Spleen (tissue), 11 donors: ENCODE results near the gene THRA. TPM values are rescaled to one million over a fixed set of nuclear protein-coding genes. Genes with fewer than 3 reads are reported as not detected.

Experiments
- DNase-seq: peaks from one replicate; pipeline ENCODE4 v3.0.0-alpha.2; 2020
- H3K27ac ChIP-seq, 8 donors: fragments of 200-600 bp; sonication (generic) in 7 of 8; 1 replicate in 4 of 8; 2 replicates in 4 of 8; pipeline versions ENCODE4 v1.5.0 to v1.8.0; 2016 to 2021; ENCODE audit warnings: inconsistent platforms in 4 of 8, mild to moderate bottlenecking in 4 of 8, moderate library complexity in 1 of 8
- H3K27me3 ChIP-seq, 7 donors: fragments of 200-600 bp; sonication (generic) in 6 of 7; replicated peaks in 1 of 7; 1 replicate in 4 of 7; 2 replicates in 3 of 7; pipeline versions ENCODE4 v1.5.0 to v1.8.0; 2016 to 2021; ENCODE audit warnings: inconsistent platforms in 3 of 7, mild to moderate bottlenecking in 1 of 7
- H3K36me3 ChIP-seq, 6 donors: fragments of 200-600 bp; sonication (generic) in 5 of 6; 1 replicate in 4 of 6; 2 replicates in 2 of 6; pipeline versions ENCODE4 v1.5.0 to v1.8.0; 2016 to 2021; ENCODE audit warnings: inconsistent platforms in 2 of 6
- H3K4me1 ChIP-seq, 6 donors: fragments of 200-600 bp; sonication (generic) in 5 of 6; 1 replicate in 3 of 6; 2 replicates in 3 of 6; pipeline versions ENCODE4 v1.5.0 to v1.8.0; 2016 to 2021; ENCODE audit warnings: inconsistent platforms in 3 of 6
- H3K4me3 ChIP-seq, 8 donors: fragments of 200-600 bp; sonication (generic) in 7 of 8; 1 replicate in 4 of 8; 2 replicates in 4 of 8; pipeline versions ENCODE4 v1.5.0 to v1.8.0; 2016 to 2021; ENCODE audit warnings: inconsistent platforms in 4 of 8, mild to moderate bottlenecking in 4 of 8, moderate library complexity in 2 of 8
- H3K9me3 ChIP-seq, 8 donors: fragments of 200-600 bp; sonication (generic) in 7 of 8; 1 replicate in 4 of 8; 2 replicates in 4 of 8; pipeline versions ENCODE4 v1.5.0 to v1.8.0; 2016 to 2021; ENCODE audit warnings: inconsistent platforms in 4 of 8
- CTCF ChIP-seq, 11 experiments: fragments of 200-600 bp in 7 of 11; fragments of 450-650 bp in 4 of 11; sonication (generic) in 4 of 11; IDR thresholded peaks in 8 of 11; conservative IDR thresholded peaks in 3 of 11; 1 replicate in 7 of 11; 2 replicates in 4 of 11; pipeline versions ENCODE4 v1.4.0 to v1.8.0; 2016 to 2021; ENCODE audit warnings: antibody characterized with exemption in 11 of 11, inconsistent platforms in 4 of 11, mild to moderate bottlenecking in 1 of 11
- POLR2A ChIP-seq, 3 donors: fragments of 450-650 bp; IDR thresholded peaks; one replicate each; pipeline ENCODE4 v1.5.1; 2017; ENCODE audit warnings: antibody characterized with exemption in 3 of 3, mild to moderate bottlenecking in 1 of 3
- POLR2AphosphoS5 ChIP-seq, 3 donors: sonication (generic); formaldehyde crosslinking; IDR thresholded peaks; one replicate each; pipeline ENCODE4 v1.5.1; 2017; ENCODE audit warnings: antibody characterized with exemption in 3 of 3
- WGBS, 5 donors: extraction: QIAGEN DNeasy Blood & Tissue Kit in 3 of 5; methylation state at CpG; one replicate each; pipeline versions ENCODE4 v1.1.5 to v1.1.7; 2013 to 2018; 5-methylcytosine and 5-hydroxymethylcytosine counted together
- intact Hi-C: fragments of 100-400 bp; cut with DNase I; formaldehyde crosslinking; loops from one replicate; pipeline ENCODE4 v1.15.0; 2023; ENCODE audit warnings: low total_unique reads
- polyA plus RNA-seq, 3 donors: library from polyadenylated mRNA; stranded (reverse); fragments of 200-250 nt; gene quantifications; one replicate each; pipeline ENCODE4 v1.2.1, GENCODE V29; 2013
- total RNA-seq, 7 donors: library from RNA; depleted of rRNA in 3 of 7; stranded (reverse); fragments of >200 nt in 3 of 7; fragmentation: NEBNext Ultra II Directional in 4 of 7; extraction: Animal tissue kit (Norgen Biotek cat#: 25700) in 4 of 7; gene quantifications; one replicate each; pipeline versions ENCODE4 v1.1.0 to v1.2.1, GENCODE V29; 2016 to 2021
- donor health status: healthy with polysubstance abuse.
- donor health status: DM: no; HTN: no; CAD: no; lungs with moderate emphysema.
- donor health status: DM: no; HTN: no; CAD: no.
- donor health status: Bipolar disorder and iron deficiency.
- donor health status: healthy.
- donor health status: DM: no; HTN: no; CAD: no.
- donor health status: DM: yes; HTN: yes; CAD: no.

Gene THRA
- total and polyA plus RNA-seq, 10 donors = 3.9 to 36.1 (median 16.9) TPM

GRCh38 chr17:40060887-40061608 lies 1.7 kb upstream of the THRA start:
- no peaks in the 10 kb centered on the region for H3K36me3 ChIP-seq
- no peak overlapping the region for H3K4me3 ChIP-seq
- intact Hi-C loops = no loop called here
- peak; percentile 64 for DNase-seq
- no peak for TF ChIP-seq POLR2A (IDR thresholded peaks at IDR 0.05)
- TF ChIP-seq CTCF (IDR thresholded peaks at IDR 0.05 in 8 of 11, conservative IDR thresholded peaks at IDR 0.05 in 3 of 11) = no peak
- TF ChIP-seq POLR2AphosphoS5 (IDR thresholded peaks at IDR 0.05) = no peak
- no peaks in the 10 kb centered on the region for H3K27me3 ChIP-seq
- no peak overlapping the region for H3K27ac ChIP-seq
- 90 to 94% (median 91%) methylated on average over 11 of the region's 11 CpGs for WGBS, 5 donors
- peaks cover 19 to 52% (median 43%) of the 10 kb centered on the region in 6 donors for H3K4me1 ChIP-seq
- H3K9me3 ChIP-seq = no peaks in the 10 kb centered on the region

- peak; percentile 56 for DNase-seq
- WGBS, 5 donors = 79 to 84% (median 83%) methylated on average over 10 of the region's 10 CpGs
- intact Hi-C loops = no loop called here
- Histone ChIP-seq H3K27me3 (no peaks in the 10 kb centered on the region), H3K9me3 (no peaks in the 10 kb centered on the region), H3K36me3 (no peaks in the 10 kb centered on the region), H3K4me1 (peaks cover 19 to 58% (median 45%) of the 10 kb centered on the region in 6 donors), H3K4me3 (peak overlapping the region in 1 of 8 donors; percentile 100), H3K27ac (no peak overlapping the region)
- TF ChIP-seq POLR2AphosphoS5 (IDR thresholded peaks at IDR 0.05) = no peak
- TF ChIP-seq POLR2A (IDR thresholded peaks at IDR 0.05) = no peak
- TF ChIP-seq CTCF (IDR thresholded peaks at IDR 0.05 in 8 of 11, conservative IDR thresholded peaks at IDR 0.05 in 3 of 11) = no peak
Measured at GRCh38 chr17:40061609-40062038, 1.1 kb upstream of the THRA start.

GRCh38 chr17:40063187-40063771 lies 514 bp downstream of the THRA start:
- peak overlapping the region; percentile 76 to 100 (median 96) for H3K4me3 ChIP-seq
- peak overlapping the region; percentile 84 to 96 (median 92) for H3K27ac ChIP-seq
- no peaks in the 10 kb centered on the region for H3K27me3 ChIP-seq
- intact Hi-C loops = no loop called here
- H3K9me3 ChIP-seq = no peaks in the 10 kb centered on the region
- TF ChIP-seq CTCF (IDR thresholded peaks at IDR 0.05 in 8 of 11, conservative IDR thresholded peaks at IDR 0.05 in 3 of 11) = no peak
- TF ChIP-seq POLR2AphosphoS5 (IDR thresholded peaks at IDR 0.05) = peak; percentile 44 to 68 (median 66)
- TF ChIP-seq POLR2A (IDR thresholded peaks at IDR 0.05) = no peak
- peaks cover 26 to 68% (median 58%) of the 10 kb centered on the region in 6 donors for H3K4me1 ChIP-seq
- 0% methylated on average over 27 to 42 of the region's 42 CpGs for WGBS, 5 donors
- no peaks in the 10 kb centered on the region for H3K36me3 ChIP-seq
- peak; percentile 91 for DNase-seq

GRCh38 chr17:40063901-40064531 lies 1.3 kb downstream of the THRA start:
- 30 to 47% (median 37%) methylated on average over 10 of the region's 10 CpGs for WGBS, 5 donors
- intact Hi-C loops = no loop called here
- H3K27me3 ChIP-seq = no peaks in the 10 kb centered on the region
- H3K4me1 ChIP-seq = peaks cover 29 to 69% (median 60%) of the 10 kb centered on the region in 6 donors
- no peaks in the 10 kb centered on the region for H3K36me3 ChIP-seq
- DNase-seq = no peak
- H3K27ac ChIP-seq = peak overlapping the region in 4 of 8 donors; percentile 92 to 96 (median 94)
- no peak for TF ChIP-seq CTCF (IDR thresholded peaks at IDR 0.05 in 8 of 11, conservative IDR thresholded peaks at IDR 0.05 in 3 of 11)
- no peak for TF ChIP-seq POLR2A (IDR thresholded peaks at IDR 0.05)
- no peak for TF ChIP-seq POLR2AphosphoS5 (IDR thresholded peaks at IDR 0.05)
- H3K9me3 ChIP-seq = no peaks in the 10 kb centered on the region
- peak overlapping the region in 6 of 8 donors; percentile 76 to 100 (median 95) for H3K4me3 ChIP-seq
